ENCODE measurements around the gene SYNDIG1L.

SYNDIG1L gene

GRCh38 chr14:74362361-74362915 is 63.6 kb downstream of the SYNDIG1L start:
- peak; percentile 37 for DNase-seq (ENCODE audit: low read depth, low spot score)

- no peak for DNase-seq (ENCODE audit: low read depth, low spot score)
Observed at GRCh38 chr14:74360163-74360562, 65.8 kb downstream of the SYNDIG1L start.

- DNase-seq (ENCODE audit: low read depth, low spot score) = no peak
Observed at GRCh38 chr14:74358176-74358829, 67.7 kb downstream of the SYNDIG1L start.

- no peak for DNase-seq (ENCODE audit: low read depth, low spot score)
Observed at GRCh38 chr14:74357585-74357984, 68.4 kb downstream of the SYNDIG1L start.

- no peak for DNase-seq (ENCODE audit: low read depth, low spot score)
Observed at GRCh38 chr14:74356892-74357575, 69.0 kb downstream of the SYNDIG1L start.

All from smooth muscle cell of the brain vasculature (primary cell).